ENCODE measurements around the gene C11orf58. TPM values are rescaled to one million over a fixed set of nuclear protein-coding genes. Genes with fewer than 3 reads are reported as not detected.

The C11orf58 gene
- total RNA-seq, 1 experiment from 2014 or later, result 171 TPM

DNA sequence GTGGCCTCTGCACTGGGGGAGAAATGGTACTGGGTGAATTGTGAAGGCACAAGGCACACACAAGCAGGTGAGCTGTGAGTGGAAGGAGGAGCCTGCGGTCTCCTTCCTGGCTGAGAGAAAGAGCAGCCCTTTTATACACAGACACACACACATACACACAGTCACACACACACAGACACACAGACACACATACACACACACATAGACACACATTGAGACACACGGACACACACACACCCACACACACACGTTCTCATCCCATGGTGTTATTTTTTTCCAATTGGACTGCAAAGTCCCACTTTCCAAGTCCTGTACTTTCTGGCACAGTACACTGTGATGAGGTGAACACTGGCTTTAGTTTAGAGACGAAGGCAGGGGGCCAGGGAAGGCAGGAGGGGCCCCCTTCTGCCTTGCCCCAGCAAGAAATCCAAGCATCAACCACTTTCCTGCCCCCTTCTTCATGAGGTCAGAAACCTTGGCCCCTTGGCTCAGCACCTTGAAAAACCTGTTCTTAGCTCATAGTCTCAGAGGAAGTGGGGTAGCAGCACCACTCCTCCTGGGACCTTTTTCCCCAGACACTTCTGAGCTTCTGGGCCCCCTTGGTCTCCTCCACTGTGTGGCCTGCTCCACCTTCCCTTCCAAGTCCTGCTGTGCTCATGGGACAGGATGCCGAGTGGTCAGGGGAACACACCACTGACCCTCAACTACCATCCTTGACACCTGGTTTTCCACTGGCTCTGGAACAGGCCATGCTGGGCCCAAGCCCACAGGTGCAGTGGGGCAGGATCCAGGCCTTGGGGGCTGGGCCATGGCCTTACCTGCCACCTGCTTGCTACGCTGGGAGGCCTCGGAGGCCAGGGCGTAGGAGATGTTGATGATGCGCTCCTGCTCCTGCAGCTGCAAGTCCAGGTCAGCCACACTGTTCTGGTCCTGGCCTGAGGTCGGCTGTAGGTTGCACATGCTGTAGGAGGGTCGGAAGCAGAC, 43.8 kb downstream of the C11orf58 start:
- Histone ChIP-seq H3K4me1 (ENCODE audit: insufficient read depth, low read length, poor library complexity, severe bottlenecking) (peaks cover under 1% of the 10 kb centered on the region), H3K4me3 (ENCODE audit: low read depth, low read length, poor library complexity, severe bottlenecking) (no peak overlapping the region), H3K27me3 (replicated peaks; ENCODE audit: insufficient read depth, low read depth, low read length, poor library complexity) (no peaks in the 10 kb centered on the region), H3K36me3 (ENCODE audit: insufficient read depth, low read length, poor library complexity, severe bottlenecking) (no peaks in the 10 kb centered on the region), H3K9me3 (ENCODE audit: low read depth, low read length, poor library complexity, severe bottlenecking) (no peaks in the 10 kb centered on the region), H3K27ac (ENCODE audit: low read depth, low read length, poor library complexity, severe bottlenecking) (no peak overlapping the region)
- ChIA-PET POLR2A (ENCODE audit: low non-redundant PET) (interaction anchor here (0.6 kb wide), 1 partner anchor 188 kb away, joined by 12 read pairs; no protein-coding TSS in a partner anchor), CTCF (no interaction called here)
- no peak for TF ChIP-seq EZH2 (IDR thresholded peaks at IDR 0.05; ENCODE audit: borderline replicate concordance, low read depth, low read length, poor library complexity, severe bottlenecking)
- TF ChIP-seq, protein P1, sequence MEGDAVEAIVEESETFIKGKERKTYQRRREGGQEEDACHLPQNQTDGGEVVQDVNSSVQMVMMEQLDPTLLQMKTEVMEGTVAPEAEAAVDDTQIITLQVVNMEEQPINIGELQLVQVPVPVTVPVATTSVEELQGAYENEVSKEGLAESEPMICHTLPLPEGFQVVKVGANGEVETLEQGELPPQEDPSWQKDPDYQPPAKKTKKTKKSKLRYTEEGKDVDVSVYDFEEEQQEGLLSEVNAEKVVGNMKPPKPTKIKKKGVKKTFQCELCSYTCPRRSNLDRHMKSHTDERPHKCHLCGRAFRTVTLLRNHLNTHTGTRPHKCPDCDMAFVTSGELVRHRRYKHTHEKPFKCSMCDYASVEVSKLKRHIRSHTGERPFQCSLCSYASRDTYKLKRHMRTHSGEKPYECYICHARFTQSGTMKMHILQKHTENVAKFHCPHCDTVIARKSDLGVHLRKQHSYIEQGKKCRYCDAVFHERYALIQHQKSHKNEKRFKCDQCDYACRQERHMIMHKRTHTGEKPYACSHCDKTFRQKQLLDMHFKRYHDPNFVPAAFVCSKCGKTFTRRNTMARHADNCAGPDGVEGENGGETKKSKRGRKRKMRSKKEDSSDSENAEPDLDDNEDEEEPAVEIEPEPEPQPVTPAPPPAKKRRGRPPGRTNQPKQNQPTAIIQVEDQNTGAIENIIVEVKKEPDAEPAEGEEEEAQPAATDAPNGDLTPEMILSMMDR (conservative IDR thresholded peaks at IDR 0.05; ENCODE audit: low read depth, low read length), result no peak
- BruUV-seq (replicated peaks), result no TSS peak
- no peak for DNase-seq (ENCODE audit: low spot score)
- intact Hi-C loops (cut with micrococcal nuclease; ENCODE audit: unreplicated experiment), result no loop called here

DNA sequence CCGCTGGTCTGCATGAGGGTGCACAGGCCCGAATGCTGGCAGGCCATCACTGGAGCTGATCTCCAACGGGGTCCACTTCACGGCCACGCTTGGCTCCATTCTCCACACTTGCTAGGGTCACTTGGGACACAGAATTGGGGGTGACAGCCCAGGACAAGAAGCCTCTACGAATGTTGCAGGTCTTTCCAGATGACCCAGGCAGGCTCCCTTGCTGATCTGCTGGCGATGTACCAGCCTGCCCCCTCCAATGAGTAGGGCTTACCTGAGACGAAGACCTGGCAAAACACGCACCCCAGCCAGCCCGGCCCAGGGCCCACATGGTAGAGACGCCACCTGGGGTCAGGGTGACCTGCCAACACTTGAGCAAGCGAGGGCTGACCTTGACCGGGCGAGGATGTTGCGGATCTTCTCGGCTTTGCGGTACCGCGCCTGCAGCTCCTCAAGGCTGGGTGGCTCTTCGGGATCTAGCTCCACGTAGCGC, 44.9 kb downstream of the C11orf58 start:
- Histone ChIP-seq H3K27me3 (replicated peaks; ENCODE audit: insufficient read depth, low read depth, low read length, poor library complexity) (no peaks in the 10 kb centered on the region), H3K4me1 (ENCODE audit: insufficient read depth, low read length, poor library complexity, severe bottlenecking) (no peaks in the 10 kb centered on the region), H3K9me3 (ENCODE audit: low read depth, low read length, poor library complexity, severe bottlenecking) (no peaks in the 10 kb centered on the region), H3K4me3 (ENCODE audit: low read depth, low read length, poor library complexity, severe bottlenecking) (no peak overlapping the region), H3K36me3 (ENCODE audit: insufficient read depth, low read length, poor library complexity, severe bottlenecking) (no peaks in the 10 kb centered on the region), H3K27ac (ENCODE audit: low read depth, low read length, poor library complexity, severe bottlenecking) (no peak overlapping the region)
- no peak for TF ChIP-seq EZH2 (IDR thresholded peaks at IDR 0.05; ENCODE audit: borderline replicate concordance, low read depth, low read length, poor library complexity, severe bottlenecking)
- TF ChIP-seq, protein P1 (conservative IDR thresholded peaks at IDR 0.05; ENCODE audit: low read depth, low read length), result no peak
- DNase-seq (ENCODE audit: low spot score), result no peak
- intact Hi-C loops (cut with micrococcal nuclease; ENCODE audit: unreplicated experiment), result no loop called here
- BruUV-seq (replicated peaks), result no TSS peak
- CTCF ChIA-PET, result no interaction called here
- POLR2A ChIA-PET (ENCODE audit: low non-redundant PET), result no interaction called here

DNA sequence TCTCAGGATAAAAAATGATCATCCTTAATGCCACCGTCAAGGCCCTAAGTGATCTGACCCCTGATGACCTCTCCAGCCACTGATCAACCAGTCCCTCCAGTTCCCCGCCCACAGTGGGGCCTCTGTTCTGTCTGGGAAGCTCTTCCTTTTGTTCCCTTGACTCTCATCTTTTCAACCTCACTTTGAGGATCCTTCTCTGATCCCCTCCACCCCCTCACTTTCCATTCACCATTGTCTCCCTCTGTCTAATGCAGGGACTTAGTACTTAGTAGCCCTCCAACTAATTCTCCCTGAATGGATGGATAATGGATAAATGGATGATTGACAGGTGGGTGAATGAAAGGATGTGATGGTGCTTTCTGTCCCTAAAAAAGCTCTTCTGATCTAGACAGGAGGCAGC, 45.6 kb downstream of the C11orf58 start:
- BruUV-seq (replicated peaks), result no TSS peak
- Histone ChIP-seq H3K36me3 (ENCODE audit: insufficient read depth, low read length, poor library complexity, severe bottlenecking) (no peaks in the 10 kb centered on the region), H3K9me3 (ENCODE audit: low read depth, low read length, poor library complexity, severe bottlenecking) (no peaks in the 10 kb centered on the region), H3K27me3 (replicated peaks; ENCODE audit: insufficient read depth, low read depth, low read length, poor library complexity) (no peaks in the 10 kb centered on the region), H3K4me1 (ENCODE audit: insufficient read depth, low read length, poor library complexity, severe bottlenecking) (no peaks in the 10 kb centered on the region), H3K27ac (ENCODE audit: low read depth, low read length, poor library complexity, severe bottlenecking) (no peak overlapping the region), H3K4me3 (ENCODE audit: low read depth, low read length, poor library complexity, severe bottlenecking) (no peak overlapping the region)
- intact Hi-C loops (cut with micrococcal nuclease; ENCODE audit: unreplicated experiment), result no loop called here
- TF ChIP-seq, protein P1 (conservative IDR thresholded peaks at IDR 0.05; ENCODE audit: low read depth, low read length), result no peak
- no peak for TF ChIP-seq EZH2 (IDR thresholded peaks at IDR 0.05; ENCODE audit: borderline replicate concordance, low read depth, low read length, poor library complexity, severe bottlenecking)
- DNase-seq (ENCODE audit: low spot score), result no peak
- ChIA-PET CTCF (no interaction called here), POLR2A (ENCODE audit: low non-redundant PET) (no interaction called here)
